SU-DHL-6 (cell line): ENCODE data around the gene KIZ.

Source experiments
- EZH2phosphoT487 ChIP-seq: fragments of 200-600 bp; sonication (generic), shearing (Covaris generic); conservative IDR thresholded peaks from 2 replicates; pipeline ENCODE4 v1.6.1; 2018; ENCODE audit warnings: mild to moderate bottlenecking, antibody characterized with exemption, low read length, moderate library complexity, mixed read lengths
- TF ChIP-seq, protein P1 (sequence below): fragments of 200-600 bp; sonication (generic); IDR thresholded peaks from one replicate; pipeline ENCODE4 v1.5.1; 2017; ENCODE audit warnings: antibody characterized with exemption, mild to moderate bottlenecking, low read length, moderate library complexity; ENCODE audit not compliant: insufficient read depth, poor library complexity, severe bottlenecking

DNA sequence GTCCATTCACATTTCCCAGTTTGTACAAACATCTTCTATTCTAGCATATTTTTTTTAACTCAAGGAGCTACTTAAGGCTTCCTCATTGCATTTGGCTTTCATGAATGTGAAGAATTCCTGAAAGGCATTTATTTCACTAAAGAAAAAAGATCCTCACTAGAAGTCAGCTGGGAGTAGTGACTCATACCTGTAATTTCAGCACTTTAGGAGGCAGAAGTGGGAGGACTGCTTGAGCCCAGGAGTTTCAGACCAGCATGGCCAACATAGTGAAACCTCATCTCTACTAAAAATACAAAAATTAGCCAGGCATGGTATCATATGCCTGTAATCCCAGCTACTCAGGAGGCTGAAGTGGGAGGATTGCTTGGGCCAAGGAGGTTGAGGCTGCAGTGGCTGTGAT, 146.4 kb downstream of the KIZ start:
- TF ChIP-seq, protein P1, sequence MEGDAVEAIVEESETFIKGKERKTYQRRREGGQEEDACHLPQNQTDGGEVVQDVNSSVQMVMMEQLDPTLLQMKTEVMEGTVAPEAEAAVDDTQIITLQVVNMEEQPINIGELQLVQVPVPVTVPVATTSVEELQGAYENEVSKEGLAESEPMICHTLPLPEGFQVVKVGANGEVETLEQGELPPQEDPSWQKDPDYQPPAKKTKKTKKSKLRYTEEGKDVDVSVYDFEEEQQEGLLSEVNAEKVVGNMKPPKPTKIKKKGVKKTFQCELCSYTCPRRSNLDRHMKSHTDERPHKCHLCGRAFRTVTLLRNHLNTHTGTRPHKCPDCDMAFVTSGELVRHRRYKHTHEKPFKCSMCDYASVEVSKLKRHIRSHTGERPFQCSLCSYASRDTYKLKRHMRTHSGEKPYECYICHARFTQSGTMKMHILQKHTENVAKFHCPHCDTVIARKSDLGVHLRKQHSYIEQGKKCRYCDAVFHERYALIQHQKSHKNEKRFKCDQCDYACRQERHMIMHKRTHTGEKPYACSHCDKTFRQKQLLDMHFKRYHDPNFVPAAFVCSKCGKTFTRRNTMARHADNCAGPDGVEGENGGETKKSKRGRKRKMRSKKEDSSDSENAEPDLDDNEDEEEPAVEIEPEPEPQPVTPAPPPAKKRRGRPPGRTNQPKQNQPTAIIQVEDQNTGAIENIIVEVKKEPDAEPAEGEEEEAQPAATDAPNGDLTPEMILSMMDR = no peak
- no peak for TF ChIP-seq EZH2phosphoT487
